ENCODE measurements around the gene TFPI. TPM values are rescaled to one million over a fixed set of nuclear protein-coding genes. Genes with fewer than 3 reads are reported as not detected.

TFPI gene
- total RNA-seq, 1 donor from 2014 or later = 24.3 TPM

GRCh38 chr2:187486241-187486640 is 68.0 kb downstream of the TFPI start:
- DNase-seq = no peak
- no peak for ATAC-seq (ENCODE audit: poor library complexity)
- intact Hi-C loops (cut with DNase I) = no loop called here

- ATAC-seq (ENCODE audit: poor library complexity) = no peak
- intact Hi-C loops (cut with DNase I) = no loop called here
- no peak for DNase-seq
Observed at GRCh38 chr2:187485523-187485922, 68.7 kb downstream of the TFPI start.

GRCh38 chr2:187483537-187483936 is 70.7 kb downstream of the TFPI start:
- DNase-seq = no peak
- intact Hi-C loops (cut with DNase I) = no loop called here
- ATAC-seq (ENCODE audit: poor library complexity) = no peak

DNA sequence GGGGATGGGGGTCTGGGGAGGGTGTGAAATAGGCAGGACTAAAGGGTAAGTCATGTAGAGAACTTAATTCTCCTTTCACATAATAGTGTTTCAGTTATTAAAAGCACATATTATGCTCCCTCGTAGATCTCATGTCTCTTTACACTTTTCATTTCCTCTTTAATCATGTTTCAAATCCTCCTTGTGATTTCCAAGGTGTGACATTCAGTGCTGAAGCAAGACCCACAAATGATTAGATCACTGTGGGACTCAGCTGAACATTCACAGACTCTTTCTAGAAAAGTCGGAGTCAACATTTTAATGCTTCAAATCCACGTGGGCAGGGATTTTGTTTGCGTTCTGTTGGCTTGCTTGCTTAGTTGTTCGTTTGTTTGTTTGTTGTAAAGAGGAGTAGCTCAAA is 71.4 kb downstream of the TFPI start:
- intact Hi-C loops (cut with DNase I) = no loop called here
- DNase-seq = no peak

GRCh38 chr2:187481543-187481942 is 72.7 kb downstream of the TFPI start:
- intact Hi-C loops (cut with DNase I) = no loop called here
- ATAC-seq (ENCODE audit: poor library complexity) (no peak), DNase-seq (no peak)

More for the DNA sequence above, 71.4 kb downstream of the TFPI start:
- no peak for ATAC-seq (ENCODE audit: poor library complexity)

DNA sequence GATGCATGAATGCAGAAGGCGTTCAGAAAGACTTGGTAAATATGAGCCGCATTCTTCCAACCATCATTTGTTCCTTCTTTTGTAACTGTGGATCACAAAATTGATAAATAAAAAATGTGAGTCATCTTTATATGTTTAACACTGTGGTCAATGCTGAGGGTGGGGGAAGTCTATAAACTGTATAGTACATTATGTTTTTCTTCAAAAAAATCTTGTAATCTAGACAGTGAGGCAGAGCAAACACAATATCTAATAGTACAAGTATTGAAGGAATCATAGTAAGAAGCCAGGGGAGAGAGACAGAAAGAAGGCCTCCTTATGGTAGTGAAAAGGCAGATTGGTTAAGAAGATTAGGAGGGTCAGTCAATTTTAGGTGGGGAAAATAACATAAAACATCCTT is 75.5 kb downstream of the TFPI start:
- DNase-seq = no peak
- no peak for ATAC-seq (ENCODE audit: poor library complexity)
- intact Hi-C loops (cut with DNase I) = no loop called here

DNA sequence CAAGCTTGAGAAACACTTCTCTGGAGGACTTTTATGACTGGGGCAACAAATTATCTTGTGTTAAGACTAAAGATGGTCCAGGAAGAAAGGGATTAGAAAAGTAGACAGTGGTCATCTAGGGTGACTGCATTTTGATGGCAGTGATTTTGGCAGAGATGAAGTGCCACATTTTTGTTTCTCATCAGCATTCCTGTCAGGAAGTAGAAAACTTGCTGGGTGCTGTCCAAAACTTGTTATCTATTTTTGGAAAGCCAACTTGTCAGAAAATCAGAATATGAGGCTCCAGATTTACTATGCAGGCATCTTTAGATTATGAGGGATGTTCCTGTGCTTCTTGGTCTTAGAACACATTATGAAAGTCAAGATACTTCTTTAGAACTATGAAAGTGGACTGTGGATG is 77.2 kb downstream of the TFPI start:
- ATAC-seq (ENCODE audit: poor library complexity) (no peak), DNase-seq (no peak)
- intact Hi-C loops (cut with DNase I) = no loop called here

DNA sequence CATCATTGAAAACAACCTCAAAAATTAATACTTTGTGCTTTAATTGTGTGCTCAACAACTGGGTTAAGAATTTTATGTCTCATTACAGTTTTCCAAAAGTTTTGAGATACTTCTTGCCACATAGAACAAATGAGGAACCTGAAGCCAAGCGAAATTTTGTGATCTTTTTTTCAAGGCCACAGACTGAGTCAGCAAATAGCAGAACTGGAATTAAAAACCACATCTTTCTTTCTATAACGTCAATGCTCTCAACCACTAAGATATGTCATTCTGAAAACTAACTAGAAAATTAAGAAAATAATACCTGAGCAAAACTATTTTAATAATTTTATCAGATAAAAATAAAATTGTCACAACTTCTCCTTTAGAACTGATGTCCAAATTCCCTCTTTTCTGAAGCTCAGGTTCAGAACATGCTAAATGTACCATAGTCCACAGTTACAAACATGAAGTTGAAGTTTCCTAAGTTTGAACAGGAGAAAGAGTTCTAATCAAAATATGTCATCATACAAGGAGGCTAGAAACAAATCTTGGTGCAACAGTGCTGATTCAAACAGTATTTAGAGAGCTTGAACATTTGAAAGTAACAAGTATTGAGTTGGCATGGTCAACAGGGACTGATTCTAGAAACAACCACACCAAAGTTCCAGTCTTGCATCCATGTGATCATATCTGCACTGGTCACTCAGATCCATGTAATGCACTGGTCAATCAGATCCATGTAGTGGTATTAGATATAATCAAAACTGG is 78.6 kb downstream of the TFPI start:
- DNase-seq = no peak
- intact Hi-C loops (cut with DNase I) = no loop called here
- ATAC-seq (ENCODE audit: poor library complexity) = no peak

- intact Hi-C loops (cut with DNase I) = no loop called here
- ATAC-seq (ENCODE audit: poor library complexity) = no peak
- no peak for DNase-seq
Observed at GRCh38 chr2:187470698-187471097, 83.5 kb downstream of the TFPI start.

DNA sequence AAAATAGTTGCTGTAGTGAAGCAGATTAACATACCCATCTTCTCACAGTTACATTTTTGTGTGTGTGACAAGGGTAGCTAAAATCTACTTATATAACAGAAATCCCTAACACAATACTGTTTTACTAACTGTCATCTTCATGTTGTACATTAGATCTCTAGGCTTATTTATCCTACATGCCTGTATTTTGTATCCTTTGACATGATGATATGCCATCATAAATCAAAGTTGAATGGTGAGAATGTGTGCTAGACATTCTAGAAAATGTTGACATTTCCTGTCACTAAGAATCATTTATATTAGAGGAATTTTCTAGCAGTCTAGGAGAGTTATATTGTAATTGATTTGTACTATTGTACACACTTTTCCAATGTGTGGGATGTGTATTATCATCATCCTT is 84.7 kb downstream of the TFPI start:
- intact Hi-C loops (cut with DNase I) = no loop called here
- DNase-seq (no peak), ATAC-seq (ENCODE audit: poor library complexity) (no peak)

- no peak for ATAC-seq (ENCODE audit: poor library complexity)
- DNase-seq = no peak
- intact Hi-C loops (cut with DNase I) = no loop called here
Observed at GRCh38 chr2:187468262-187468661, 86.0 kb downstream of the TFPI start.

DNA sequence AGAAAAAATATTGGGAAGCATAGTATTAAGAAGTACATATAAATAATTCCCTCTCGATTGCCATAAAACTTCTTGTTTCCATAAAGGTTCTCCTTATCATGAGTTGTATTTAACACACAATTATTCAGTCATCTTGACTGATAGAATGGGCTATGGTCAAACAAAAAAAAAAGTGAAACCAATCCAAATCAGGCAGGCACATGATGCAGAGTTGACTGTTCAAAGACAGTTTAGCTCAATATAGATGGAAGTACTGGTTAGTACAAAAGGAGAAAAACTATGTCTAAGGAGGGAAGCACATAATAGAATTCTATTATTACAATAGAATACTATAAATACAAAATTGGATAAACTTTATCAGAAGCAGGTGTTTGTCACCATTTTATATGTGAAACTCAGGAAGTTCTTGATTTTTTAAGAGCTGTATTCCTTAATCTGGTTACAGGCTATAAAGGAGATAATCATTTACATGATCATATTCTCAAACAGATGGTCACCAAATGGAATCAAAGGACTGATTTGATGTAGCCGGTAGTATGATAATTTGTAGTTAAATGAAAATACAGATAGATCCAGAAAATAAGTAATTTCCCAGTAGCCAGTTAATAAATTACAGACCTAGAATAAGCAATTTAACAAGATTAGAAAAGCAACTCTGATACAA is 88.0 kb downstream of the TFPI start:
- DNase-seq (no peak), ATAC-seq (ENCODE audit: poor library complexity) (no peak)
- intact Hi-C loops (cut with DNase I) = no loop called here

DNA sequence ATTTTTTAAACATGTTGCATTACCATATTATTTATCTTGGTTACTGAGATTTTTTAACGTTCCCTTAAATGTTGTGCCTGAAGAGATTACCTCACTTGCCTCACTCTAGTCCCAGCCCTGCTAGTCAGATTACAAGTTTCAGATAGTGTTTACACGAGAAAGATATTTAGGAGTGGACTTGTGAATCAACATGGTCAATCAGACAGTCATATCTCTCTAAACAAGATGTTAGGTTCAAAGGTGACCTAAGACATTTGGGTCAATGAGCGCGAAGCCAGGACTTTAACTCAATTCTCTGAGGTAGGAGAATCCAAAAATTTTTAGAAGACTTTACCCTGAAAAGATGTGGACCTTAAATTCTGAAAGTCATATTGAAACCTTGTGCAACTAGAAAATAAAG is 91.4 kb downstream of the TFPI start:
- intact Hi-C loops (cut with DNase I) = no loop called here
- no peak for ATAC-seq (ENCODE audit: poor library complexity)
- DNase-seq = no peak

DNA sequence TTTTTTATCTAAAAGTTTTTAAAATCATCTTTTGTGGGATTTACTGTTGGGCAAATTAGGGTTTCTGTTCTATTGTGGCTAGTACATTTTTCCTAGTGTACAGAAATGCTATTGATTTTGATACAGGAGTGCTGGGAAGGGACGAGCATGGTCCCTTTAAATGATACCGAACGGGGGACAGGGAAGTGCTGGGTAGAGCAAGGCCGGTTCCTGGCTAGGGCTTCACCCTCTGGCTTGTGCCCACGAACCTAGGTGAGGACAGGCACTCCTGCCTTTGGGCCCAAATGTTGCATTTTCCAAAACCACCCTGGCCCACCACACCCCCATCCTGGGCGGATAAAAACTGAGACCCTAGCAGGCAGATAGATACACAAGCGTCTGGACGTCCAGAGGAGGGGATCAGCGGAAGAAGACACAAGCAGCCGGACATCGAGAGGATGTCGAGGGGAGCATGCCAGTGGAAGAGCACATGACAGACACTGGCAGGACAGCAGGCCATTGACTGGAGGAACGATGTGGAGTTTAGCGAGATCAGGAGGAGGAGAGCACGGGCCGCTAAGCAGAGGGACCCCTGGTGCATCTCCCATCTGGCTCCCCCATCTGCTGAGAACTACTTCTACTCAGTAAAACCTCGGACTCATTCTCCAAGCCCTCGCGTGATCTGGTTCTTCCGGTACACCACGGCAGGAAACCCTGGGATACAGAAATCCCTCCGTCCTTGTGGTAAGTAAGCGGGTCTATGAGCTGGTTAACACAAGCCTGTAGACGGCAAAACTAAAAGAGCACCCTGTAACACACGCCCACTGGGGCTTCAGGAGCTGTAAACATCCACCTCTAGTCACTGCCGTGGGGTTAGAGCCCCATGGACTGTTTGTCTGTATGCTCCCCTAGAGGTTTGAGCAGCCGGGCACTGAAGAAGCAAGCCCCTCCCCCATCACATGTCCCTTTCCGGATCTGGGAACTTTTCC is 92.7 kb downstream of the TFPI start:
- intact Hi-C loops (cut with DNase I) = no loop called here
- DNase-seq (peak; percentile 39), ATAC-seq (ENCODE audit: poor library complexity) (peak; percentile 63)

DNA sequence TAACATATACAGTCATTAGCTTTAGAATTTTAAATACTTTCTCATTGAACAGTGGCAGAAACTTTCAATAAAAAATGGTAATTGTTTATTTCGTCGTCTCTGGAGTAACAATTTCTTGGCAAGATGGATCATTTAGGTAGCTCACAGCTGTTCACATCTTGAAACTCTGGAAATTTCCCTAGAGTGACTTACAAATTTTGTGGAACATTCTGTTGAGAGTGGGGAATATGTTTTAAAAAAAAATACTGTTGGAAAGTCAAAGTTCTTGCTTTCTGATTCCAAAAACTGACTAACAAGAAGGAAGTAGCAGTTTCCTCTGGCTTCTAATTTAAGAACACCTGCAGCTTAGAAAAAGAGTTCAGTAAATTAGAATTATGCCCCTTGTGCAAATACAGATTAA is 95.0 kb downstream of the TFPI start:
- intact Hi-C loops (cut with DNase I) = loop anchor here (10.0 kb wide), 1 partner anchor 324 kb away; no protein-coding TSS in a partner anchor
- DNase-seq (no peak), ATAC-seq (ENCODE audit: poor library complexity) (peak; percentile 31)

DNA sequence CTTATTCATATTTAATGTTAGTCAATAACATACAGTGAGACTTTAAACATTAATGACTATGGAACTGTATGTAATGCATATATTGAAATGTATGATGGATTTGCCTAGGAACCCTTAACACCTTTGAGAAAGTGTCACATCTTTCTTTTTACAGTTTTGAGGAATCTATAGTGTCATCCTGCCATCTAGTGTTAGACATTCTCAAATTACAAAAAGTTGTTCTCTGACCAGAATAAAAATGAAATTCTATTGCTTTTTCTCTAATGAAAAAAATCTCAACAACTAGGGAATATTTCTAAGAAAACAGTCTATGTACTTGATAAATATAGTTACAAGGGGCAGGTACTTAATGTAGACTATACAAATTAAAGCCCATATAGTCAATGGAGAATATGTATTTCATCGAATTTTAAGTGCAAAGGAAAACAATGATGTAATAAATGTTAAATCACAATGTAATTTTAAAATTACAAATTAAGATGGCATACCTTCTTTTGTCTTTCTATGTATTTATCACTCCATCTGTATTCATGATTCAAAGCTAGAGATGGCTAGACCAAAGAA is 101.1 kb downstream of the TFPI start:
- intact Hi-C loops (cut with DNase I) = loop anchor here (5.0 to 10.0 kb wide), 3 partner anchors 156 to 591 kb away; no protein-coding TSS in a partner anchor

GRCh38 chr2:187451510-187451909 is 102.7 kb downstream of the TFPI start:
- intact Hi-C loops (cut with DNase I) = loop anchor here (5.0 to 10.0 kb wide), 3 partner anchors 154 to 589 kb away; no protein-coding TSS in a partner anchor
- DNase-seq = no peak
- ATAC-seq (ENCODE audit: poor library complexity) = no peak

More for the DNA sequence above, 101.1 kb downstream of the TFPI start:
- no peak for ATAC-seq (ENCODE audit: poor library complexity)
- DNase-seq = no peak

- intact Hi-C loops (cut with DNase I) = no loop called here
- ATAC-seq (ENCODE audit: poor library complexity) = peak; percentile 18
- DNase-seq = no peak
Observed at GRCh38 chr2:187447336-187447735, 106.9 kb downstream of the TFPI start.

DNA sequence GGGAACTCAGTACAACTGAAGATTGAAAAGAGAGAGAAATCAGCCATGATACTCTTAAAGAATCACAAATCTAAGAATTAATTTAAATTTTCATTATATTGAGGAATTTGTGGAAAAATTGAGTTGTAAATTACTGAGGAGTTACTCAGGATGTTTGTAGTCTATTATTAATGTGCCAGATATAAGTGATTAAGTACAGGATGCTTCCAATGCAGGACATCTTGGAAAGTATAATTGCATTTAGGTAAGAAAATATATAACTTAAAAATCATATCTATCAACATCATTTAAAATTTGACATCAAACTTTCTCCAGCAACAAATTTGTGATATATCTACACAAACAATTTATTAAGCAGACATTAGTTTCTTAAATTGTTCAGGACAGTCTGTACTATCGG is 107.5 kb downstream of the TFPI start:
- ATAC-seq (ENCODE audit: poor library complexity) (peak; percentile 8), DNase-seq (no peak)
- intact Hi-C loops (cut with DNase I) = no loop called here

Measured in Right ventricle myocardium superior (tissue), 1 donor.